ENCODE measurements around the gene VEGFD.

The VEGFD gene

GRCh38 chrX:15384304-15384703 lies at the start of gene VEGFD:
Gene VEGFD, minus strand, starts transcription at chrX:15384413. Its CDS starts 467 bp downstream, at chrX:15383946.
- no peak for DNase-seq (ENCODE audit: low read depth)

GRCh38 chrX:15430584-15430983 lies 46.4 kb upstream of the VEGFD start:
- DNase-seq (ENCODE audit: low read depth): no peak

GRCh38 chrX:15430076-15430475 lies 45.9 kb upstream of the VEGFD start:
- no peak for DNase-seq (ENCODE audit: low read depth)

GRCh38 chrX:15425024-15425423 lies 40.8 kb upstream of the VEGFD start:
- no peak for DNase-seq (ENCODE audit: low read depth)

- DNase-seq (ENCODE audit: low read depth): no peak
These were observed 34.5 kb upstream of the VEGFD start for GRCh38 chrX:15418707-15419181.

- no peak for DNase-seq (ENCODE audit: low read depth)
These were observed 34.0 kb upstream of the VEGFD start for GRCh38 chrX:15418041-15418706.

GRCh38 chrX:15416133-15416993 lies 32.1 kb upstream of the VEGFD start:
- DNase-seq (ENCODE audit: low read depth): no peak

GRCh38 chrX:15413101-15413500 lies 28.9 kb upstream of the VEGFD start:
- no peak for DNase-seq (ENCODE audit: low read depth)

GRCh38 chrX:15410947-15411346 lies 26.7 kb upstream of the VEGFD start:
- DNase-seq (ENCODE audit: low read depth): no peak

- no peak for DNase-seq (ENCODE audit: low read depth)
These were observed 26.2 kb upstream of the VEGFD start for GRCh38 chrX:15410430-15410829.

GRCh38 chrX:15405846-15406245 lies 21.6 kb upstream of the VEGFD start:
- DNase-seq (ENCODE audit: low read depth): no peak

- DNase-seq (ENCODE audit: low read depth): no peak
These were observed 20.3 kb upstream of the VEGFD start for GRCh38 chrX:15404401-15405096.

- DNase-seq (ENCODE audit: low read depth): no peak
These were observed 17.2 kb upstream of the VEGFD start for GRCh38 chrX:15401378-15401777.

- DNase-seq (ENCODE audit: low read depth): no peak
These were observed 15.8 kb upstream of the VEGFD start for GRCh38 chrX:15399962-15400391.

- DNase-seq (ENCODE audit: low read depth): no peak
These were observed 14.7 kb upstream of the VEGFD start for GRCh38 chrX:15398874-15399273.

- no peak for DNase-seq (ENCODE audit: low read depth)
These were observed 11.6 kb upstream of the VEGFD start for GRCh38 chrX:15395789-15396188.

GRCh38 chrX:15391850-15392249 lies 7.6 kb upstream of the VEGFD start:
- no peak for DNase-seq (ENCODE audit: low read depth)

- no peak for DNase-seq (ENCODE audit: low read depth)
These were observed 1.4 kb downstream of the VEGFD start for GRCh38 chrX:15382813-15383212.

- no peak for DNase-seq (ENCODE audit: low read depth)
These were observed 7.3 kb downstream of the VEGFD start for GRCh38 chrX:15376956-15377355.

- no peak for DNase-seq (ENCODE audit: low read depth)
These were observed 10.2 kb downstream of the VEGFD start for GRCh38 chrX:15373976-15374375.

GRCh38 chrX:15366506-15367352 lies 17.5 kb downstream of the VEGFD start:
- DNase-seq (ENCODE audit: low read depth): no peak

GRCh38 chrX:15359701-15360100 lies 24.5 kb downstream of the VEGFD start:
- no peak for DNase-seq (ENCODE audit: low read depth)

All from T-helper 22 cell (primary cell).